ENCODE measurements around the gene SCMH1. TPM values are rescaled to one million over a fixed set of nuclear protein-coding genes. Genes with fewer than 3 reads are reported as not detected.
"Not testable (repeated sequence)": the region's sequence is repeated elsewhere in the genome, so short reads cannot be mapped to it uniquely, and the experiment has no call there.

The SCMH1 gene
- total RNA-seq, 2 experiments from 2014 or later, result 25.1 to 30.3 TPM

GRCh38 chr1:41134325-41134724 lies 107.8 kb downstream of the SCMH1 start:
- H3K9me3 Mint-ChIP-seq (ENCODE audit: insufficient read depth); H3K27ac Mint-ChIP-seq; POLR2A ChIA-PET; CTCF ChIA-PET; H3K4me3 Mint-ChIP-seq; ATAC-seq; DNase-seq; H3K27me3 Mint-ChIP-seq (ENCODE audit: low read depth); H3K4me1 Mint-ChIP-seq (ENCODE audit: low read depth): not testable (repeated sequence)
- H3K36me3 Mint-ChIP-seq (ENCODE audit: low read depth), result peaks cover 53% of the 10 kb centered on the region

GRCh38 chr1:41122851-41123518 lies 119.1 kb downstream of the SCMH1 start:
- H3K9me3 Mint-ChIP-seq (ENCODE audit: insufficient read depth), result no peaks in the 10 kb centered on the region
- H3K4me1 Mint-ChIP-seq (ENCODE audit: low read depth), result no peaks in the 10 kb centered on the region
- no peak overlapping the region for H3K27ac Mint-ChIP-seq
- peak; percentile 53 for ATAC-seq
- no peak overlapping the region for H3K4me3 Mint-ChIP-seq
- peak; percentile 31 for DNase-seq
- H3K27me3 Mint-ChIP-seq (ENCODE audit: low read depth), result no peaks in the 10 kb centered on the region
- H3K36me3 Mint-ChIP-seq (ENCODE audit: low read depth), result peaks cover 2% of the 10 kb centered on the region
- CTCF ChIA-PET, result interaction anchor here (0.9 to 1.5 kb wide), 5 partner anchors 15 to 118 kb away, joined by 3 to 8 read pairs (median 3); no protein-coding TSS in a partner anchor
- POLR2A ChIA-PET, result interaction anchor here (0.9 kb wide), 1 partner anchor 912 kb away, joined by 3 read pairs; no protein-coding TSS in a partner anchor

- Mint-ChIP-seq H3K27ac (no peak overlapping the region), H3K9me3 (ENCODE audit: insufficient read depth) (no peaks in the 10 kb centered on the region), H3K36me3 (ENCODE audit: low read depth) (peaks cover 5% of the 10 kb centered on the region), H3K4me3 (no peak overlapping the region), H3K4me1 (ENCODE audit: low read depth) (no peaks in the 10 kb centered on the region), H3K27me3 (ENCODE audit: low read depth) (no peaks in the 10 kb centered on the region)
- ATAC-seq (no peak), DNase-seq (no peak)
- POLR2A ChIA-PET, result no interaction called here
- CTCF ChIA-PET, result interaction anchor here (1.1 kb wide), 1 partner anchor 119 kb away, joined by 4 read pairs; no protein-coding TSS in a partner anchor
Measured at GRCh38 chr1:41122148-41122547, 120.0 kb downstream of the SCMH1 start.

- Mint-ChIP-seq H3K4me1 (ENCODE audit: low read depth) (no peaks in the 10 kb centered on the region), H3K9me3 (ENCODE audit: insufficient read depth) (no peaks in the 10 kb centered on the region), H3K27me3 (ENCODE audit: low read depth) (no peaks in the 10 kb centered on the region), H3K4me3 (no peak overlapping the region), H3K36me3 (ENCODE audit: low read depth) (peaks cover 9% of the 10 kb centered on the region), H3K27ac (no peak overlapping the region)
- CTCF ChIA-PET, result no interaction called here
- ATAC-seq, result no peak
- DNase-seq, result no peak
- POLR2A ChIA-PET, result no interaction called here
Measured at GRCh38 chr1:41118645-41119044, 123.5 kb downstream of the SCMH1 start.

- H3K4me3 Mint-ChIP-seq; H3K9me3 Mint-ChIP-seq (ENCODE audit: insufficient read depth); CTCF ChIA-PET; H3K4me1 Mint-ChIP-seq (ENCODE audit: low read depth); DNase-seq; H3K27me3 Mint-ChIP-seq (ENCODE audit: low read depth); POLR2A ChIA-PET; H3K27ac Mint-ChIP-seq; ATAC-seq: not testable (repeated sequence)
- H3K36me3 Mint-ChIP-seq (ENCODE audit: low read depth), result peaks cover 13% of the 10 kb centered on the region
Measured at GRCh38 chr1:41117241-41117640, 124.9 kb downstream of the SCMH1 start.

- ChIA-PET CTCF (no interaction called here), POLR2A (interaction anchor here (0.6 kb wide), 1 partner anchor 568 kb away, joined by 3 read pairs; no protein-coding TSS in a partner anchor)
- no peak overlapping the region for H3K27ac Mint-ChIP-seq
- ATAC-seq, result no peak
- peaks cover 5% of the 10 kb centered on the region for H3K36me3 Mint-ChIP-seq (ENCODE audit: low read depth)
- DNase-seq, result no peak
- no peaks in the 10 kb centered on the region for H3K9me3 Mint-ChIP-seq (ENCODE audit: insufficient read depth)
- no peaks in the 10 kb centered on the region for H3K4me1 Mint-ChIP-seq (ENCODE audit: low read depth)
- no peaks in the 10 kb centered on the region for H3K27me3 Mint-ChIP-seq (ENCODE audit: low read depth)
- no peak overlapping the region for H3K4me3 Mint-ChIP-seq
Measured at GRCh38 chr1:41110736-41111135, 131.4 kb downstream of the SCMH1 start.

GRCh38 chr1:41110286-41110685 lies 131.8 kb downstream of the SCMH1 start:
- CTCF ChIA-PET, result no interaction called here
- H3K4me3 Mint-ChIP-seq, result no peak overlapping the region
- no peaks in the 10 kb centered on the region for H3K9me3 Mint-ChIP-seq (ENCODE audit: insufficient read depth)
- H3K4me1 Mint-ChIP-seq (ENCODE audit: low read depth), result no peaks in the 10 kb centered on the region
- no peaks in the 10 kb centered on the region for H3K27me3 Mint-ChIP-seq (ENCODE audit: low read depth)
- DNase-seq (no peak), ATAC-seq (no peak)
- POLR2A ChIA-PET, result interaction anchor here (0.6 kb wide), 1 partner anchor 569 kb away, joined by 3 read pairs; no protein-coding TSS in a partner anchor
- no peak overlapping the region for H3K27ac Mint-ChIP-seq
- peaks cover 4% of the 10 kb centered on the region for H3K36me3 Mint-ChIP-seq (ENCODE audit: low read depth)

GRCh38 chr1:41109310-41110197 lies 132.6 kb downstream of the SCMH1 start:
- H3K4me3 Mint-ChIP-seq, result no peak overlapping the region
- no peaks in the 10 kb centered on the region for H3K4me1 Mint-ChIP-seq (ENCODE audit: low read depth)
- H3K36me3 Mint-ChIP-seq (ENCODE audit: low read depth), result peaks cover 4% of the 10 kb centered on the region
- H3K27ac Mint-ChIP-seq, result no peak overlapping the region
- H3K27me3 Mint-ChIP-seq (ENCODE audit: low read depth), result no peaks in the 10 kb centered on the region
- ChIA-PET POLR2A (interaction anchor here (0.6 kb wide), 1 partner anchor 569 kb away, joined by 3 read pairs; no protein-coding TSS in a partner anchor), CTCF (no interaction called here)
- ATAC-seq, result no peak
- no peak for DNase-seq
- H3K9me3 Mint-ChIP-seq (ENCODE audit: insufficient read depth), result no peaks in the 10 kb centered on the region

GRCh38 chr1:41108696-41109275 lies 133.3 kb downstream of the SCMH1 start:
- Mint-ChIP-seq H3K4me3 (no peak overlapping the region), H3K9me3 (ENCODE audit: insufficient read depth) (no peaks in the 10 kb centered on the region), H3K27ac (no peak overlapping the region), H3K27me3 (ENCODE audit: low read depth) (no peaks in the 10 kb centered on the region), H3K4me1 (ENCODE audit: low read depth) (no peaks in the 10 kb centered on the region), H3K36me3 (ENCODE audit: low read depth) (peaks cover 4% of the 10 kb centered on the region)
- no peak for DNase-seq
- ATAC-seq, result no peak
- ChIA-PET POLR2A (no interaction called here), CTCF (no interaction called here)

GRCh38 chr1:41103766-41104165 lies 138.3 kb downstream of the SCMH1 start:
- H3K9me3 Mint-ChIP-seq (ENCODE audit: insufficient read depth), result no peaks in the 10 kb centered on the region
- no peak overlapping the region for H3K27ac Mint-ChIP-seq
- DNase-seq, result no peak
- no peak for ATAC-seq
- H3K4me3 Mint-ChIP-seq, result no peak overlapping the region
- no peaks in the 10 kb centered on the region for H3K4me1 Mint-ChIP-seq (ENCODE audit: low read depth)
- CTCF ChIA-PET, result no interaction called here
- H3K36me3 Mint-ChIP-seq (ENCODE audit: low read depth), result no peaks in the 10 kb centered on the region
- H3K27me3 Mint-ChIP-seq (ENCODE audit: low read depth), result no peaks in the 10 kb centered on the region
- POLR2A ChIA-PET, result no interaction called here

GRCh38 chr1:41102653-41103052 lies 139.5 kb downstream of the SCMH1 start:
- ATAC-seq, result no peak
- Mint-ChIP-seq H3K9me3 (ENCODE audit: insufficient read depth) (no peaks in the 10 kb centered on the region), H3K27me3 (ENCODE audit: low read depth) (no peaks in the 10 kb centered on the region), H3K27ac (no peak overlapping the region), H3K4me3 (no peak overlapping the region), H3K4me1 (ENCODE audit: low read depth) (no peaks in the 10 kb centered on the region), H3K36me3 (ENCODE audit: low read depth) (no peaks in the 10 kb centered on the region)
- CTCF ChIA-PET, result interaction anchor here (2.2 kb wide), 1 partner anchor 21 kb away, joined by 8 read pairs; no protein-coding TSS in a partner anchor
- DNase-seq, result no peak
- POLR2A ChIA-PET, result no interaction called here

Measured in activated CD8-positive, alpha-beta T cell treated with anti-CD3 and anti-CD28 coated beads, Interleukin-2, amount 10 ng/mL, durations not matched to agents 7 days and 5 days (primary cell).